Esophagus (tissue), 2 donors: ENCODE data around the gene AGTRAP. TPM values are rescaled to one million over a fixed set of nuclear protein-coding genes. Genes with fewer than 3 reads are reported as not detected.

Source experiments
- H3K27ac ChIP-seq, 2 donors: one replicate each; pipeline ENCODE4 v1.5.1; 2013; ENCODE audit warnings: low read depth in 2 of 2, mild to moderate bottlenecking in 2 of 2, inconsistent platforms in 1 of 2, low read length in 1 of 2, moderate library complexity in 1 of 2
- H3K27me3 ChIP-seq, 2 donors: one replicate each; pipeline ENCODE4 v1.6.1; 2013; ENCODE audit warnings: low read length in 2 of 2, control low read depth in 1 of 2, mild to moderate bottlenecking in 1 of 2; ENCODE audit not compliant: insufficient read depth in 2 of 2, control insufficient read depth in 1 of 2
- H3K36me3 ChIP-seq, 2 donors: one replicate each; pipeline ENCODE4 v1.6.1; 2013; ENCODE audit warnings: low read length in 1 of 2; ENCODE audit not compliant: control insufficient read depth in 2 of 2, insufficient read depth in 2 of 2
- H3K4me1 ChIP-seq, 2 donors: one replicate each; pipeline ENCODE4 v1.6.1; 2013; ENCODE audit warnings: low read length in 1 of 2; ENCODE audit not compliant: control insufficient read depth in 2 of 2, insufficient read depth in 2 of 2
- H3K4me3 ChIP-seq, 2 donors: one replicate each; pipeline ENCODE4 v1.5.1; 2013; ENCODE audit warnings: low read length in 2 of 2, mild to moderate bottlenecking in 2 of 2, low read depth in 1 of 2, moderate library complexity in 1 of 2
- H3K9me3 ChIP-seq, 2 donors: one replicate each; pipeline ENCODE4 v1.6.1; 2013; ENCODE audit warnings: mild to moderate bottlenecking in 2 of 2, low read depth in 1 of 2, low read length in 1 of 2, moderate library complexity in 1 of 2; ENCODE audit not compliant: control insufficient read depth in 2 of 2, insufficient read depth in 1 of 2
- WGBS, 2 donors: extraction: QIAGEN DNeasy Blood & Tissue Kit; methylation state at CpG; one replicate each; pipeline ENCODE4 v1.1.7; 2013; 5-methylcytosine and 5-hydroxymethylcytosine counted together
- polyA plus RNA-seq, 2 donors: library from polyadenylated mRNA; stranded (reverse); fragments of 200-250 nt; gene quantifications; one replicate each; pipeline ENCODE4 v1.2.3, GENCODE V29; 2013
- donor health status: healthy with polysubstance abuse.
- donor health status: Bipolar disorder and iron deficiency.

The AGTRAP gene
- polyA plus RNA-seq, 2 donors = 23.7 to 34.6 TPM

- Histone ChIP-seq H3K4me3 (no peak overlapping the region), H3K36me3 (no peaks in the 10 kb centered on the region), H3K27me3 (no peaks in the 10 kb centered on the region), H3K27ac (no peak overlapping the region), H3K9me3 (no peaks in the 10 kb centered on the region), H3K4me1 (no peaks in the 10 kb centered on the region)
- WGBS, 2 donors = 68% methylated on average over 16 of the region's 16 CpGs
Measured at GRCh38 chr1:11767922-11768704, 32.2 kb downstream of the AGTRAP start.

- H3K36me3 ChIP-seq = no peaks in the 10 kb centered on the region
- no peak overlapping the region for H3K27ac ChIP-seq
- no peak overlapping the region for H3K4me3 ChIP-seq
- 50 to 54% methylated on average over 4 of the region's 4 CpGs for WGBS, 2 donors
- H3K4me1 ChIP-seq = no peaks in the 10 kb centered on the region
- no peaks in the 10 kb centered on the region for H3K9me3 ChIP-seq
- H3K27me3 ChIP-seq = no peaks in the 10 kb centered on the region
Measured at GRCh38 chr1:11768821-11769220, 32.9 kb downstream of the AGTRAP start.

- no peaks in the 10 kb centered on the region for H3K4me1 ChIP-seq
- WGBS, 2 donors = 76 to 80% methylated on average over 4 of the region's 4 CpGs
- no peaks in the 10 kb centered on the region for H3K27me3 ChIP-seq
- no peaks in the 10 kb centered on the region for H3K9me3 ChIP-seq
- no peak overlapping the region for H3K27ac ChIP-seq
- no peak overlapping the region for H3K4me3 ChIP-seq
- no peaks in the 10 kb centered on the region for H3K36me3 ChIP-seq
Measured at GRCh38 chr1:11769274-11769673, 33.3 kb downstream of the AGTRAP start.

GRCh38 chr1:11770011-11770410 lies 34.1 kb downstream of the AGTRAP start:
- Histone ChIP-seq H3K36me3 (no peaks in the 10 kb centered on the region), H3K27me3 (no peaks in the 10 kb centered on the region), H3K4me3 (no peak overlapping the region), H3K9me3 (no peaks in the 10 kb centered on the region), H3K27ac (no peak overlapping the region), H3K4me1 (no peaks in the 10 kb centered on the region)

- H3K27me3 ChIP-seq = no peaks in the 10 kb centered on the region
- no peak overlapping the region for H3K27ac ChIP-seq
- no peaks in the 10 kb centered on the region for H3K36me3 ChIP-seq
- H3K4me3 ChIP-seq = no peak overlapping the region
- H3K9me3 ChIP-seq = no peaks in the 10 kb centered on the region
- no peaks in the 10 kb centered on the region for H3K4me1 ChIP-seq
- 66 to 72% methylated on average over 11 of the region's 11 CpGs for WGBS, 2 donors
Measured at GRCh38 chr1:11771481-11772043, 35.6 kb downstream of the AGTRAP start.

GRCh38 chr1:11772458-11772857 lies 36.5 kb downstream of the AGTRAP start:
- no peak overlapping the region for H3K27ac ChIP-seq
- H3K27me3 ChIP-seq = no peaks in the 10 kb centered on the region
- no peaks in the 10 kb centered on the region for H3K36me3 ChIP-seq
- no peak overlapping the region for H3K4me3 ChIP-seq
- WGBS, 2 donors = 59 to 61% methylated on average over 5 of the region's 5 CpGs
- no peaks in the 10 kb centered on the region for H3K9me3 ChIP-seq
- H3K4me1 ChIP-seq = no peaks in the 10 kb centered on the region

GRCh38 chr1:11774753-11775152 lies 38.8 kb downstream of the AGTRAP start:
- Histone ChIP-seq H3K36me3 (no peaks in the 10 kb centered on the region), H3K4me3 (no peak overlapping the region), H3K27ac (no peak overlapping the region), H3K27me3 (no peaks in the 10 kb centered on the region), H3K4me1 (no peaks in the 10 kb centered on the region), H3K9me3 (no peaks in the 10 kb centered on the region)
- 87 to 89% methylated on average over 9 of the region's 9 CpGs for WGBS, 2 donors

GRCh38 chr1:11777658-11778322 lies 41.9 kb downstream of the AGTRAP start:
- WGBS, 2 donors = 87 to 89% methylated on average over 8 of the region's 8 CpGs
- no peak overlapping the region for H3K4me3 ChIP-seq

GRCh38 chr1:11778336-11778735 lies 42.4 kb downstream of the AGTRAP start:
- Histone ChIP-seq H3K36me3 (no peaks in the 10 kb centered on the region), H3K9me3 (no peaks in the 10 kb centered on the region), H3K27ac (no peak overlapping the region), H3K4me3 (no peak overlapping the region), H3K27me3 (no peaks in the 10 kb centered on the region), H3K4me1 (no peaks in the 10 kb centered on the region)
- 91 to 94% methylated on average over 9 of the region's 9 CpGs for WGBS, 2 donors

More at GRCh38 chr1:11777658-11778322, 41.9 kb downstream of the AGTRAP start:
- H3K27ac ChIP-seq = no peak overlapping the region
- H3K4me1 ChIP-seq = no peaks in the 10 kb centered on the region
- H3K27me3 ChIP-seq = no peaks in the 10 kb centered on the region
- H3K36me3 ChIP-seq = no peaks in the 10 kb centered on the region
- no peaks in the 10 kb centered on the region for H3K9me3 ChIP-seq
